Right atrium auricular region (tissue), 2 donors: ENCODE measurements around the gene LGALS1. TPM values are rescaled to one million over a fixed set of nuclear protein-coding genes. Genes with fewer than 3 reads are reported as not detected.

ENCODE experiments used
- DNase-seq: peaks from one replicate; pipeline ENCODE4 v3.0.0-alpha.2; 2019; ENCODE audit warnings: low spot score
- H3K27ac ChIP-seq, 2 donors: fragments of 200-600 bp; sonication (generic); 1 replicate in 1 of 2; 2 replicates in 1 of 2; pipeline ENCODE4 v1.5.1; 2016 to 2019
- H3K27me3 ChIP-seq, 2 donors: fragments of 200-600 bp; sonication (generic); one replicate each; pipeline versions ENCODE4 v1.5.1 to v1.6.0; 2017 to 2019
- H3K36me3 ChIP-seq: fragments of 200-600 bp; sonication (generic); one replicate; pipeline ENCODE4 v1.5.1; 2016
- H3K4me1 ChIP-seq, 2 donors: fragments of 200-600 bp; sonication (generic); one replicate each; pipeline versions ENCODE4 v1.5.1 to v1.6.0; 2017 to 2019
- H3K4me3 ChIP-seq, 2 donors: fragments of 200-600 bp; sonication (generic); 1 replicate in 1 of 2; 2 replicates in 1 of 2; pipeline ENCODE4 v1.5.1; 2017 to 2019; ENCODE audit warnings: mild to moderate bottlenecking in 1 of 2, moderate library complexity in 1 of 2
- H3K9me3 ChIP-seq, 2 donors: fragments of 200-600 bp; sonication (generic); one replicate each; pipeline ENCODE4 v1.5.1; 2019
- total RNA-seq, 2 donors: library from RNA; depleted of rRNA; stranded (reverse); fragments of >200 nt; gene quantifications; one replicate each; pipeline ENCODE4 v1.1.0, GENCODE V29; 2016
- TF ChIP-seq, protein P1 (sequence below), 2 donors: fragments of 200-600 bp; sonication (generic); IDR thresholded peaks; one replicate each; pipeline ENCODE4 v1.5.1; 2019; ENCODE audit warnings: antibody characterized with exemption in 2 of 2

Gene LGALS1
- total RNA-seq, 2 donors from 2014 or later: 584 to 1,958 TPM

DNA sequence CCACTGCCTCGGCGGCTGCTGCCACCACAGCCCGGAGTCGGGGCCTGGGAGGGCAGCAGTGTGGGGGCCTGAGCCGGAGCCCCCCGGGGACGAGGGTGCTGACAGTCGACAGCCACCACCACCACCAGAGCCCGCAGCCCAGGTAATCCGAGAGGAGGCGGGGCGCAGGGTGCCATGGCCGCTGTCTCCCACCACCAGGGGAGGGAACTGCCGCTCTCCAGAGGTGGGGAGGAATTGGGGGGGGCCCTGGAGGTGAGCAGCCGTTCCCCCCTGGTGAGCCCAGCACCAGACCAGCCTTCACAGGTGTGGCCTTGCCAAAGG lies 34.0 kb downstream of the LGALS1 start:
- Histone ChIP-seq H3K27me3 (no peaks in the 10 kb centered on the region), H3K9me3 (no peaks in the 10 kb centered on the region), H3K36me3 (no peaks in the 10 kb centered on the region), H3K27ac (no peak overlapping the region), H3K4me1 (no peaks in the 10 kb centered on the region), H3K4me3 (no peak overlapping the region)
- no peak for DNase-seq
- TF ChIP-seq, protein P1, sequence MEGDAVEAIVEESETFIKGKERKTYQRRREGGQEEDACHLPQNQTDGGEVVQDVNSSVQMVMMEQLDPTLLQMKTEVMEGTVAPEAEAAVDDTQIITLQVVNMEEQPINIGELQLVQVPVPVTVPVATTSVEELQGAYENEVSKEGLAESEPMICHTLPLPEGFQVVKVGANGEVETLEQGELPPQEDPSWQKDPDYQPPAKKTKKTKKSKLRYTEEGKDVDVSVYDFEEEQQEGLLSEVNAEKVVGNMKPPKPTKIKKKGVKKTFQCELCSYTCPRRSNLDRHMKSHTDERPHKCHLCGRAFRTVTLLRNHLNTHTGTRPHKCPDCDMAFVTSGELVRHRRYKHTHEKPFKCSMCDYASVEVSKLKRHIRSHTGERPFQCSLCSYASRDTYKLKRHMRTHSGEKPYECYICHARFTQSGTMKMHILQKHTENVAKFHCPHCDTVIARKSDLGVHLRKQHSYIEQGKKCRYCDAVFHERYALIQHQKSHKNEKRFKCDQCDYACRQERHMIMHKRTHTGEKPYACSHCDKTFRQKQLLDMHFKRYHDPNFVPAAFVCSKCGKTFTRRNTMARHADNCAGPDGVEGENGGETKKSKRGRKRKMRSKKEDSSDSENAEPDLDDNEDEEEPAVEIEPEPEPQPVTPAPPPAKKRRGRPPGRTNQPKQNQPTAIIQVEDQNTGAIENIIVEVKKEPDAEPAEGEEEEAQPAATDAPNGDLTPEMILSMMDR (IDR thresholded peaks at IDR 0.05): no peak

DNA sequence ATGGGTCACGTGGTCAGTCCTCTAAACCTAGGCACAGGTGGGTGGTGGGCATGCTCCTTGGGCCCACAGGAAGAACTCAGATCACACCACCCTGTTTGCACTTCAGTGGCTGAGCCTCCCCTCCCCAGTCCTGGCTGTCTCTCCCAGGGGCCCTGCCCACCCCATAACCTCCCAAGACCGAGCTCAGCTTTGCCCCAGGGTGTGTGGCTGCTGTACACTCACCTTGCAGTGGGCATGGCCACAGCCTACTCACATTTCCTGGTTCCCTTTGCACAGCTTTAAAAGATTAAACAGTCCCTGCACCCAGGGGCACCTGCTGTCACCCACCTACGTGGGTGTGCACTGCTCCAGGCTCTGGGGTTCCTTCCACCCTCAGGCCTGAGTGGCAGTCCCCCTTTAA lies 35.2 kb downstream of the LGALS1 start:
- Histone ChIP-seq H3K36me3 (no peaks in the 10 kb centered on the region), H3K4me3 (no peak overlapping the region), H3K4me1 (no peaks in the 10 kb centered on the region), H3K9me3 (no peaks in the 10 kb centered on the region), H3K27ac (no peak overlapping the region), H3K27me3 (no peaks in the 10 kb centered on the region)
- TF ChIP-seq, protein P1 (IDR thresholded peaks at IDR 0.05): no peak
- DNase-seq: no peak

DNA sequence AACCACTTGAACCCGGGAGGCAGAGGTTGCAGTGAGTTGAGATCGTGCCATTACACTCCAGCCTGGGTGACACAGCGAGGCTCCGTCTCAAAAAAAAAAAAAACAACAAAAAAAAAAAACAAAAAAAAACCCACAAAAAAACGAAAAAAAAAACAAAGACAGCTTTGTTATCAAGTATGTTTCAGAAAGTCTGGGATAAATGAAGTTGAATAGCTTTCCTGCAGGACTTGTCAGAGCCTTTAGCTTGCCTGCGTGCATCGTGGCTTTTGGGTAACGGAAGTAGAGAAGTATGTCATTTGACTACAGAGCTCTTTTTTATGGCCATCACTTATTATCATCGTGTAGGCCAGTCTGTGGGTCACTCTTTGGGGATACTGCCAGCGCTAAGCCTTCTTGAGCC lies 36.1 kb downstream of the LGALS1 start:
- TF ChIP-seq, protein P1 (IDR thresholded peaks at IDR 0.05): no peak
- Histone ChIP-seq H3K9me3 (no peaks in the 10 kb centered on the region), H3K27me3 (no peaks in the 10 kb centered on the region), H3K36me3 (no peaks in the 10 kb centered on the region), H3K4me1 (no peaks in the 10 kb centered on the region), H3K4me3 (no peak overlapping the region), H3K27ac (no peak overlapping the region)
- DNase-seq: no peak

DNA sequence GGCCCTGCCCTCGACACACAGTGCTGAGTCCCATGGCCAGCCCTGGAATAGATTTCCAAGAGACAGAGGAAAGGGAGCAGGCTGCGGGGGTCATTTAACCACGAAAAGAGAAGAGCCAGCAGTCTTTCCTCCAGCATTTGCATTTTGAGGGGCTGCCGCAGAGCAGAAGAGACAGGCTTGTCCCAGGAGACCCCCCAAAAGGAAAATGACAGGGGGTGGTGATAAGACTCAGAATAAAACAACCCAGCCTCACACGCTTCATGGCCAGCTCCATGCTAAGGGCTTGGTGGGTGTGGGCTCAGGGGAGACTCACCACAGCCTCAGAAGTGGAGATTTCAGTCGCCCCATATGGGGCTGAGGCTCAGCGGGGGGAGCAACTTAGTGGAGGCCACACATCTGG lies 38.3 kb downstream of the LGALS1 start:
- no peak overlapping the region for H3K27ac ChIP-seq
- H3K36me3 ChIP-seq: no peaks in the 10 kb centered on the region
- H3K27me3 ChIP-seq: no peaks in the 10 kb centered on the region
- TF ChIP-seq, protein P1 (IDR thresholded peaks at IDR 0.05): no peak
- H3K4me1 ChIP-seq: no peaks in the 10 kb centered on the region
- DNase-seq: no peak
- no peak overlapping the region for H3K4me3 ChIP-seq
- no peaks in the 10 kb centered on the region for H3K9me3 ChIP-seq

- TF ChIP-seq, protein P1 (IDR thresholded peaks at IDR 0.05): no peak
- Histone ChIP-seq H3K27ac (no peak overlapping the region), H3K36me3 (no peaks in the 10 kb centered on the region), H3K9me3 (no peaks in the 10 kb centered on the region), H3K27me3 (no peaks in the 10 kb centered on the region), H3K4me3 (no peak overlapping the region), H3K4me1 (no peaks in the 10 kb centered on the region)
- DNase-seq: no peak
Measured at GRCh38 chr22:37714634-37715033, 39.2 kb downstream of the LGALS1 start.

DNA sequence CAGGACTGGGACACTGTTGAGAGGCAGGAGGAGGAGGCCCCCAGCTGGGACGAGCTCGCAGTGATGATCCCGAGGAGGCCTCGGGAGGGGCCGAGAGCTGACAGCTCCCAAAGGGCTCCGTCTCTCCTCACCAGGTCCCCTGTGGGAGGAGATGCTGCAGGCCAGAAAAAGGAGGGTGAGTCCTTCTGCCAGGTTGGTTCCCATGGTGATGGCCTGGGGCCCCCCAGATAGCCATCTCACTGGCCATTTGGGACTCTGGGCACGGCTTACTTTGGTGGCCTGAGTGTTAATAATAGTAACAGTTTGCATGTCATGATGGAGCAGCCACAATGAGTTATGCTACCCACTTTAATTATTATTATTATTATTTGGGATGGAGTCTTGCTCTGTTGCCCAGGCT lies 40.3 kb downstream of the LGALS1 start:
- DNase-seq: no peak
- H3K27me3 ChIP-seq: no peaks in the 10 kb centered on the region
- TF ChIP-seq, protein P1 (IDR thresholded peaks at IDR 0.05): no peak
- no peaks in the 10 kb centered on the region for H3K4me1 ChIP-seq
- no peak overlapping the region for H3K27ac ChIP-seq
- H3K9me3 ChIP-seq: no peaks in the 10 kb centered on the region
- no peak overlapping the region for H3K4me3 ChIP-seq
- H3K36me3 ChIP-seq: no peaks in the 10 kb centered on the region
